ENCODE results near the gene C9orf43.

The C9orf43 gene

GRCh38 chr9:113471143-113471542, 60.6 kb downstream of the C9orf43 start:
- no peak for DNase-seq

DNA sequence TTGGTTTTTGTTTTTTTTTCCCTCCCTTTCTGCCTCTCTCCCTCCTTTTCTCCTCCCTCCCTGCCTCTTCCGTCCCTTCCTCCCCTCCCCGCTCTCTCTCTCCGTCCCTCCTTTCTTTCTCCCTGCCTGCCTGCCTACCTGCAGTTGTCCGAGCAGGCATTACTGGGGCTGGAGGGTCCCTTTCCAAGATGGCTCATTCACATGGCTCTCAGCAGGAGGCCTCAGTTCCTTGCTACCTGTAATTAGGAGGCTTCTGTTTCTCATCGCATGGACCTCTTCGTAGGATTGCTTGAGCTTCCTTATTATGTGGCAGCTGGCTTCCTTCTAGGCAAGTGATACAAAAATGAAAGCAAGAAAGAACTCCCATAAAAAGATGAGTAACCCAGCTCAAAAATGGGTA, 61.0 kb downstream of the C9orf43 start:
- DNase-seq, result no peak

- DNase-seq, result no peak
Observed at GRCh38 chr9:113472199-113472598, 61.7 kb downstream of the C9orf43 start.

DNA sequence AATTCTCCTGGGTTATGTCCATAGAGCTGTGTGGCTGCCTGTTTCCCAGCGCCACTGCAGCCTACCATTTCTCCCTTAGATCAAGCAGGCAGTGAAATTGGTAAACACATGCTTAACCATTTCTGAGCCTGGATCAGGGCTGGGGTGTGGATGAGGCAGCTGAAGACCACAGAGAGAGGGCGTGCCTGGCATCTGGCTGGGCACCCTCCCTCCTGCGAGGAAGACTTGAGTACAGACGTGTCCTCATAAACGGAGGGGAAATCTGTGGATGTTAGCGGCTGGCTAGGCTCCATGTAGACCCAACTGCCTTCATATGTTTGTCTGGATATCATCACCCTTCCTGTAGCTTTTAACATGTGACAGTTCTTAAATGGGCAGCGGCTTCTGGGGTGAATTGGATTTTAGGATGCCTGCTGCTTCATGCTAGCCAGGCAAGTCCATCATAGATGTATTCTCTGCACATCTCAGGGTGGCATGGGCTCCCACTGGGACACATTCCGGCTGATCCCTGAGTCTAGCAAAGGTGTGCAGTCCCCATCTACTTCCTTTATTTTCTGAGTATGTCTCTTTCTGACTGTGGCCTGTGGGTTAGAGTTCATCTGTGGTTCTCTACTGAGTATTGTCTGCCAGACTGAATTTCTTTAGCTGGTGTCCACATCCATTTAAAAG, 63.9 kb downstream of the C9orf43 start:
- no peak for DNase-seq

GRCh38 chr9:113475031-113475430, 64.5 kb downstream of the C9orf43 start:
- no peak for DNase-seq

- DNase-seq, result no peak
Observed at GRCh38 chr9:113475992-113476391, 65.4 kb downstream of the C9orf43 start.

DNA sequence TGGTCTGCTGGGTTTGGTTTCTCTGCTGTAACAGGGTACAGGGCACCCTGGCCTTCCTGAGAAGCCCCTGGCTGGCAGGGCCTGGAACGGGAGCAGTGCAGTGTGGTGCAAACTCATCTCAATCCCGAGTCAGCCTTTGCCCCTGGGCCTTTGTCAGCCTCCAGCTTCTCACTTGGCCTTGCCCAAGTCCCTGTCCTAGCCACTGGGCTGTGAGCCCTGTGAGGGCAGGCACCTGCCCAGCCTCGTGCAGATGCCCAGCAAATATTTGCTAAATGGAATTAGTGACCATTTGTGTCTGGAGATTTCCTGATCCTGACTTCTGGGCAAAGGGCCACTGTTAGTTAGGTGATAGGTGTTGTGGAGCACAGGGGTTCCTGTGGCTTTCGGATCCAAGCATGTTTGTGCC, 66.0 kb downstream of the C9orf43 start:
- no peak for DNase-seq

- no peak for DNase-seq
Observed at GRCh38 chr9:113477058-113477457, 66.5 kb downstream of the C9orf43 start.

- DNase-seq, result no peak
Observed at GRCh38 chr9:113477661-113478060, 67.1 kb downstream of the C9orf43 start.

GRCh38 chr9:113479174-113479621, 68.7 kb downstream of the C9orf43 start:
- DNase-seq, result no peak
